GM10248 (cell line): ENCODE data around the gene BOLL.
A peak's percentile ranks its signal among the peaks of the same experiment; 100 is the strongest.

ENCODE experiments used
- CTCF ChIA-PET: fragments of 300-600 bp; sonication (Branson Sonifier 250); formaldehyde crosslinking; extraction: SDS; loops from one replicate; lab custom pipeline; 2021; ENCODE audit warnings: antibody characterized with exemption; lab: Yijun Ruan, JAX
- POLR2A ChIA-PET: fragments of 350-650 bp; sonication (Branson Sonifier 250); formaldehyde crosslinking; extraction: SDS; loops from one replicate; lab custom pipeline; 2020; ENCODE audit warnings: antibody characterized with exemption; lab: Yijun Ruan, JAX
- DNase-seq: peaks from one replicate; pipeline ENCODE4 v3.0.0; 2012; ENCODE audit errors: extremely low spot score
- TF ChIP-seq, protein P1 (sequence below): IDR thresholded peaks from 2 replicates; pipeline ENCODE4 v1.5.1; 2012; ENCODE audit warnings: mild to moderate bottlenecking, low read depth; ENCODE audit errors: extremely low read depth, missing control alignments, control extremely low read depth

The BOLL gene

GRCh38 chr2:197804758-197805714, 19.9 kb upstream of the BOLL start:
- TF ChIP-seq, protein P1, sequence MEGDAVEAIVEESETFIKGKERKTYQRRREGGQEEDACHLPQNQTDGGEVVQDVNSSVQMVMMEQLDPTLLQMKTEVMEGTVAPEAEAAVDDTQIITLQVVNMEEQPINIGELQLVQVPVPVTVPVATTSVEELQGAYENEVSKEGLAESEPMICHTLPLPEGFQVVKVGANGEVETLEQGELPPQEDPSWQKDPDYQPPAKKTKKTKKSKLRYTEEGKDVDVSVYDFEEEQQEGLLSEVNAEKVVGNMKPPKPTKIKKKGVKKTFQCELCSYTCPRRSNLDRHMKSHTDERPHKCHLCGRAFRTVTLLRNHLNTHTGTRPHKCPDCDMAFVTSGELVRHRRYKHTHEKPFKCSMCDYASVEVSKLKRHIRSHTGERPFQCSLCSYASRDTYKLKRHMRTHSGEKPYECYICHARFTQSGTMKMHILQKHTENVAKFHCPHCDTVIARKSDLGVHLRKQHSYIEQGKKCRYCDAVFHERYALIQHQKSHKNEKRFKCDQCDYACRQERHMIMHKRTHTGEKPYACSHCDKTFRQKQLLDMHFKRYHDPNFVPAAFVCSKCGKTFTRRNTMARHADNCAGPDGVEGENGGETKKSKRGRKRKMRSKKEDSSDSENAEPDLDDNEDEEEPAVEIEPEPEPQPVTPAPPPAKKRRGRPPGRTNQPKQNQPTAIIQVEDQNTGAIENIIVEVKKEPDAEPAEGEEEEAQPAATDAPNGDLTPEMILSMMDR = peak; percentile 6
- CTCF ChIA-PET = interaction anchor here (1.0 to 1.8 kb wide), 4 partner anchors 8 to 492 kb away, joined by 3 to 15 read pairs (median 4); no protein-coding TSS in a partner anchor
- DNase-seq = peak; percentile 26
- POLR2A ChIA-PET = no interaction called here

- DNase-seq = peak; percentile 91
- ChIA-PET POLR2A (no interaction called here), CTCF (interaction anchor here (1.0 to 1.8 kb wide), 6 partner anchors 9 to 492 kb away, joined by 3 to 15 read pairs (median 4); no protein-coding TSS in a partner anchor)
- TF ChIP-seq, protein P1 = no peak
Measured at GRCh38 chr2:197804049-197804757, 19.1 kb upstream of the BOLL start, which contains the start of gene PLCL1. PLCL1 (plus strand) TSS chr2:197804593.

DNA sequence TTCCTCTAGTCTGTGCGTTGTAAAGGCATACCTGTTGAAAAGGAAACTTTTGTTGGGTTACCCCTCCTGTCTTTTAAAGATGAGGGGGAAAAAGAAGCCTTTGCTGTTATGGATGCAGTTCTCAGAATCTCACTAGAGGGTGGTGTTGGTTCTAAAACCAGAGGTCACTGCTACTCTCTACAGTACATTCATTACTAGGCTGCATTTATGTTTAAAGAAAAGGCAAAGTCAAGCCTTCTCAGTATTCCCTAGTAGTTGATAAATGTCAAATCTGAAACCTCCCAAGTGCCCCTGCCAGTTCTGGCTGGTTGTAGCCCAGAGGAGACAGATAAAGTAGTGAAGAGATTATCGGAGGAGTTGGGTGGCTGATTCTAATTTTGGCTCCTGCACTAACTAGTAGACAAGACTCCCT, 17.9 kb upstream of the BOLL start:
- ChIA-PET POLR2A (no interaction called here), CTCF (interaction anchor here (1.0 to 1.8 kb wide), 3 partner anchors 253 to 494 kb away, joined by 3 to 15 read pairs (median 4); no protein-coding TSS in a partner anchor)

GRCh38 chr2:197801033-197801432, 15.9 kb upstream of the BOLL start:
- TF ChIP-seq, protein P1 = no peak
- POLR2A ChIA-PET = no interaction called here
- CTCF ChIA-PET = interaction anchor here (0.9 to 4.4 kb wide), 6 partner anchors 8 to 496 kb away, joined by 3 to 19 read pairs (median 8); no protein-coding TSS in a partner anchor
- DNase-seq = no peak

More for the DNA sequence above, 17.9 kb upstream of the BOLL start:
- DNase-seq = peak; percentile 53
- TF ChIP-seq, protein P1 = peak; percentile 76

- CTCF ChIA-PET = interaction anchor here (0.9 to 4.4 kb wide), 5 partner anchors 13 to 497 kb away, joined by 3 to 19 read pairs (median 9); no protein-coding TSS in a partner anchor
- TF ChIP-seq, protein P1 = no peak
- DNase-seq = no peak
- POLR2A ChIA-PET = no interaction called here
Measured at GRCh38 chr2:197800091-197800490, 15.0 kb upstream of the BOLL start.

DNA sequence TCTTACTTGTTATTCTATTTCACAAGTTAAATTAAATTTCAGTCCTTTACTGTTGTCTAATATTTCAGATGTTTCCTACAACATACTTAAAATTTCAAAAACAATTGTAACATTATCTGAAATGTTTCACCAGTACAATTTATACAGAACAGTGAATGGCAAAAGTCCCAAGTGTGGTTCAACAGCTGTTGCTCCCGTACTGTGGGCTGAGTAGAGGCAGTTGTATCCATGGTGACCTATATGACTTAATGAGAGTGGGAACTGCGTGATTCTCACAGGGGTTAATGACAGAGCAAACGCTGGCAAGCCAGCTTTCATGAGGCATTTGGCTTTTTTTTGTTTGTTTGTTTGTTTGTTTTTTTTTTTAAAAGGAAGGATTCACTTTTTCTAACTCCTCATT, 13.9 kb upstream of the BOLL start:
- TF ChIP-seq, protein P1 = no peak
- ChIA-PET CTCF (interaction anchor here (3.3 to 4.4 kb wide), 3 partner anchors 12 to 498 kb away, joined by 9 to 19 read pairs (median 19); no protein-coding TSS in a partner anchor), POLR2A (no interaction called here)
- DNase-seq = no peak
